ENCODE measurements around the gene YEATS4. TPM values are rescaled to one million over a fixed set of nuclear protein-coding genes. Genes with fewer than 3 reads are reported as not detected.

Gene YEATS4
- total and polyA plus RNA-seq, 9 of the 15 experiments (the other 6 are each of a cell fraction or from before 2014, with no cell fraction given), result 25.9 to 92.2 (median 49.2) TPM

- TF ChIP-seq, protein P1, sequence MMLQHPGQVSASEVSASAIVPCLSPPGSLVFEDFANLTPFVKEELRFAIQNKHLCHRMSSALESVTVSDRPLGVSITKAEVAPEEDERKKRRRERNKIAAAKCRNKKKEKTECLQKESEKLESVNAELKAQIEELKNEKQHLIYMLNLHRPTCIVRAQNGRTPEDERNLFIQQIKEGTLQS (IDR thresholded peaks at IDR 0.05), result peak; percentile 36; the same call in 1 of the 2 replicates
- TF ChIP-seq, protein P1 (CRISPR knock-in tag; conservative IDR thresholded peaks at IDR 0.05), result no peak; the same call in none of the 2 replicates
- no peak for TF ChIP-seq GATAD2B (IDR thresholded peaks at IDR 0.05; ENCODE audit: borderline replicate concordance)
- peak; percentile 75 to 78 for TF ChIP-seq MAZ (CRISPR knock-in tag; conservative IDR thresholded peaks at IDR 0.05 in 1 of 2, IDR thresholded peaks at IDR 0.05 in 1 of 2)
- TF ChIP-seq TCF7 (IDR thresholded peaks at IDR 0.05; ENCODE audit: borderline replicate concordance), result no peak
- no peak for TF ChIP-seq ZNF766 (CRISPR knock-in tag; conservative IDR thresholded peaks at IDR 0.05)
- peak; percentile 35; the same call in 1 of the 2 replicates for TF ChIP-seq ZBTB43 (CRISPR knock-in tag; IDR thresholded peaks at IDR 0.05)
- TF ChIP-seq, protein P2, sequence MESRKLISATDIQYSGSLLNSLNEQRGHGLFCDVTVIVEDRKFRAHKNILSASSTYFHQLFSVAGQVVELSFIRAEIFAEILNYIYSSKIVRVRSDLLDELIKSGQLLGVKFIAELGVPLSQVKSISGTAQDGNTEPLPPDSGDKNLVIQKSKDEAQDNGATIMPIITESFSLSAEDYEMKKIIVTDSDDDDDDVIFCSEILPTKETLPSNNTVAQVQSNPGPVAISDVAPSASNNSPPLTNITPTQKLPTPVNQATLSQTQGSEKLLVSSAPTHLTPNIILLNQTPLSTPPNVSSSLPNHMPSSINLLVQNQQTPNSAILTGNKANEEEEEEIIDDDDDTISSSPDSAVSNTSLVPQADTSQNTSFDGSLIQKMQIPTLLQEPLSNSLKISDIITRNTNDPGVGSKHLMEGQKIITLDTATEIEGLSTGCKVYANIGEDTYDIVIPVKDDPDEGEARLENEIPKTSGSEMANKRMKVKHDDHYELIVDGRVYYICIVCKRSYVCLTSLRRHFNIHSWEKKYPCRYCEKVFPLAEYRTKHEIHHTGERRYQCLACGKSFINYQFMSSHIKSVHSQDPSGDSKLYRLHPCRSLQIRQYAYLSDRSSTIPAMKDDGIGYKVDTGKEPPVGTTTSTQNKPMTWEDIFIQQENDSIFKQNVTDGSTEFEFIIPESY (CRISPR knock-in tag; IDR thresholded peaks at IDR 0.05), result peak; percentile 82
- TF ChIP-seq CBX3 (IDR thresholded peaks at IDR 0.05; ENCODE audit: borderline replicate concordance in 1 of 2, low read length in 2 of 2), result peak in 1 of 2 experiments; percentile 8; a peak in 1 of 3 replicates
- peak; percentile 41; the same call in 1 of the 2 replicates for TF ChIP-seq ZNF395 (CRISPR knock-in tag; IDR thresholded peaks at IDR 0.05)
- TF ChIP-seq ATF7 (IDR thresholded peaks at IDR 0.05), result peak; percentile 69
- peak; percentile 71 for TF ChIP-seq HNRNPLL (IDR thresholded peaks at IDR 0.05; ENCODE audit: low read depth, low read length, poor library complexity, severe bottlenecking)
- TF ChIP-seq MCM5 (IDR thresholded peaks at IDR 0.05; ENCODE audit: low read depth), result no peak
- TF ChIP-seq POLR2H (tag; IDR thresholded peaks at IDR 0.05; ENCODE audit: low read depth), result peak; percentile 94
- TF ChIP-seq, protein P3, sequence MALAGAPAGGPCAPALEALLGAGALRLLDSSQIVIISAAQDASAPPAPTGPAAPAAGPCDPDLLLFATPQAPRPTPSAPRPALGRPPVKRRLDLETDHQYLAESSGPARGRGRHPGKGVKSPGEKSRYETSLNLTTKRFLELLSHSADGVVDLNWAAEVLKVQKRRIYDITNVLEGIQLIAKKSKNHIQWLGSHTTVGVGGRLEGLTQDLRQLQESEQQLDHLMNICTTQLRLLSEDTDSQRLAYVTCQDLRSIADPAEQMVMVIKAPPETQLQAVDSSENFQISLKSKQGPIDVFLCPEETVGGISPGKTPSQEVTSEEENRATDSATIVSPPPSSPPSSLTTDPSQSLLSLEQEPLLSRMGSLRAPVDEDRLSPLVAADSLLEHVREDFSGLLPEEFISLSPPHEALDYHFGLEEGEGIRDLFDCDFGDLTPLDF (CRISPR knock-in tag; IDR thresholded peaks at IDR 0.05), result peak; percentile 99
- peak; percentile 55 for TF ChIP-seq PRPF4 (IDR thresholded peaks at IDR 0.05; ENCODE audit: insufficient read depth, low read depth, low read length, poor library complexity, severe bottlenecking)
- TF ChIP-seq TOE1 (IDR thresholded peaks at IDR 0.05; ENCODE audit: borderline replicate concordance), result peak; percentile 49
- TF ChIP-seq TOE1 (CRISPR knock-in tag; IDR thresholded peaks at IDR 0.05; ENCODE audit: borderline replicate concordance, low read depth), result no peak
- peak; percentile 82 for TF ChIP-seq GABPB1 (CRISPR knock-in tag; IDR thresholded peaks at IDR 0.05)
These were observed at the start of gene YEATS4 (continued) for GRCh38 chr12:69359531-69360347.
